Stimulated activated CD4-positive, alpha-beta T cell treated with anti-CD3 and anti-CD28 coated beads, Interleukin-12 subunit alpha, Interleukin-12 subunit beta, amount 100 ng/mL, for 24 hours (primary cell): ENCODE measurements around the gene ARR3.
"Not testable (repeated sequence)": the region's sequence is repeated elsewhere in the genome, so short reads cannot be mapped to it uniquely, and the experiment has no call there.

ENCODE experiments used
- DNase-seq, 2 experiments: peaks; one replicate each; pipeline ENCODE4 v3.0.0-alpha.2; 2020; ENCODE audit warnings: low read depth in 2 of 2

Gene ARR3

GRCh38 chrX:70280573-70280972 lies 12.4 kb downstream of the ARR3 start:
- DNase-seq, result no peak

DNA sequence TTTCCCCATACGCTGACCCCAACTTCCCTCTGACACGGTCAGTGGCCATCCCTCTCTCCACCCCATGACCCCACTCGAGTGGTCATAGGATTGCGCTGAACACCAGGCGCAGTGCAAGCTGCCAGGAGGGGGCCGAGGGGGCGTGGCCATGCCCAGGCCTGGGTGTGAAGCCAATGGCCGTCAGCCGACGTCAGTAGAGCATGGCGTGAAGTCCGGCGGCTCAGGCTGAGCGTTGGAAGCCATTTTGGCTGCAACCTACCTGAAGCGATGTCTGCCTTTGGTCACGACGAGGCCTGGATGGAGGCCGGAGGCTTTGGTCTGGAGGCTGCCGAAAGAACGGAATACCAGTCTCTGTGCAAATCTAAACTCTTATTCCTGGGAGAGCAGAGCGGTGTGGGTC lies 13.8 kb downstream of the ARR3 start, which contains the start of gene RAB41:
RAB41 (plus strand) TSS at position 222 of the 400 bp plus-strand sequence; CDS start at position 268, 46 bp downstream.
- DNase-seq, result no peak

DNA sequence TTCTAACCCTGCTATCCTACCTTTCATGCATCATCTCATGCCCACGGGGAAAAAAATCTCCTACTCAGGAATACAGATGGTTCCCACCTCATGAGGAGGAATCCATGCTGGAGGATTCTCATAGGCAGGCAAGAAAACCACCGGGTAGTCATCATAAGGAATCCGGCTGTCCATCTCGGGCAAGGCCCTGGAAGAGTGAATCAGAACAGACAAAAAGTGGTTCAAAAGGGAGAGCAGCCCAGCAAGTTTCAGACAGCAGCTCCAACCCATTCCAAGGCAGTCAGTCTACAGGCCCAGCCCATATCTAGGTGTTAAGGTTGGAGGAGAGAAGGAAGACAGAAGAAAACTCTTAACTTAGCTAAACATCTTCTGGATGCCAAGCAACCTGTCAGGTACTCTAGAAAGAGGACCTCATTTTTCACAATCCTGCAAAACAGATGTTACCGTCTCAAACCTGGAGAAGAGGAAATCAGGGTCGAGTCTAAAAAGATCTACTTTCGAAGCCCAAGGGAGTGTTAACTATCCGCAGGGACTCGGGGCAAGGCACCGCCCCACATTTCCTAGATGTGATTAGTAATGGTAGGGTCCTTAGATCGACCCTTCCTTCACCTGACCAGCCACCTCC lies 21.1 kb downstream of the ARR3 start:
- no peak for DNase-seq

DNA sequence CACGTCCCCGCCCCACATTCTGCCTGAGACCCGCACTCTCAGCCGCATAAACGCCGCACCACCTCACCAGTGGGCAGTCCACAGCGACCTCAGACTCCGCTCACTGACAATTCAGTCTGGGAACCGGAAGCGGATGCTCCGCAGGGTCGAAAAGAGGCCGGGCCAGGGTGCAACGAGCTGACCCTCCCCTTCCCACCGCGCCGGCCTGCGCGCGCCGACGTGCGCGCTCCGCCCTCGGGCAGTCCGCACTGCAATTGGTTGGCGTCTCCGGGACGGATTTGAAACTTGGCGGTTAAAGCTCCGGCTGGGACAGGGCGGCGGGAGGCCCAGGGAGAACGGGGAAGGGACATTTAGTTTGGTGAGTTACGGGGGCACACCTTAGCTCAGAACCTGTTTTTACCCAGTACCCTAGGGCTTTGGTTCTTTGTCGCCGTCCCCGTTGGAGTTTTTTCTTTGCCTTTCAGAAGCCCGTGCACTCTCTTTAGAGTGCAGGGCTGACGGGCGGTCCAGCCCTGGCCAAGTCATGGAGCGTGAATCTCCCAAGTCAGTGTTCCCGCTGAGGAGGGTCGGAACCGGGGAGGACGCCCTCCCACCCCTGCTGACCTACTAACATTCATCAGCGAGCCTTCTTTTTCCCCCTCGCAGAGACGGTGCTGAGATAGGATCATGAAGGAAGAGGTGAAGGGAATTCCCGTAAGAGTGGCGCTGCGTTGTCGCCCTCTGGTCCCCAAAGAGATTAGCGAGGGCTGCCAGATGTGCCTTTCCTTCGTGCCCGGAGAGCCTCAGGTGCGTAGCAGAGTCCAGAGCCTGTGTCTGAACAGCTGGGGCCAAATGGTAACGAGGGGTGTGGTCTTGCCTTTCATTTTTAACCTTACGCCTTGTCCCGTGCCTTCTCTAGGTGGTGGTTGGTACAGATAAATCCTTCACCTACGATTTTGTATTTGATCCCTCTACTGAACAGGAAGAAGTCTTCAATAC lies 21.9 kb downstream of the ARR3 start, which contains the start of the genes KIF4A and PDZD11:
KIF4A (plus strand) TSS at position 312 of the 978 bp plus-strand sequence; CDS start at position 667, 355 bp downstream.
PDZD11 (minus strand) TSS at position 135 of the 978 bp plus-strand sequence. CDS start 586 bp downstream, outside the sequence.
- DNase-seq, result peak; percentile 47 to 68

DNA sequence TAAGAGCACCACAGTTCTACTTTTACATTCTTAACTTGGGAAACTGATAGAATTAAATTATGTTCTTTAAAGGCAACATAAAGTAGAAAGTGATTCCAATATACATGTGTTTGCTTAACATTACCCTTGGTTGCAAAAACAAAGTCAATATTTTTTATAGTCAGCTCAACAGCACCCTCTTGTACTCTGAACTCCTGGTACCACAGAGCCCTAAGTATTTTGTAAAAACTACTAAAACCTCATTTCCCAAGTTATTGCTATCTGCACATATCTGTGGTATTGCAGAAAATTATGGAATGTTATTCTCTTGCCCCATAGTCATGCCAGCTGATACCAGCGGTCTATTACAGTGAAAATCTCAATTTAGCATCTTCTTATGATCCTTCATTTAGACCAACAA lies 24.7 kb downstream of the ARR3 start:
- DNase-seq, result no peak

GRCh38 chrX:70293621-70294020 lies 25.5 kb downstream of the ARR3 start:
- no peak for DNase-seq

- DNase-seq, result no peak
These were observed 33.6 kb downstream of the ARR3 start for GRCh38 chrX:70301716-70302115.

GRCh38 chrX:70313503-70313902 lies 45.4 kb downstream of the ARR3 start:
- no peak for DNase-seq

DNA sequence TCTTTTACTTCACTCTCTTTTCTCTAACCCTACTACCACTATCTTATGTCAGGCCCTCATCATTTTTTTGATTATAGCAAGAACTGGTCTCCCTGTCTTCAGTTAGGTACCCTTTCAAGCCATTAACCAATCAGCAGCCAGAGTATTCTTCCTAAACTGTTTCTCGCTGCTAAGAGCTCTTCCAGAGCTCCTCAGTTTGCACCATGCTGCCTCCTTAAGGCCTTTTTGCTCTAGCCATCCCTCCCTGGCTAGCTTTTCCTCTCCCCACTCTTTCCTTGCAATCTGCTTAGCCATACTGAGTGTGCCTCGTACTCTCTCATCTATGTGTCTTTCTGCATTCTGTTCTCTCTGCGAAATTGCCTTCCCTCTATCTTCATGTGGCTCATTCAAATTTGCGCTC lies 54.6 kb downstream of the ARR3 start:
- DNase-seq, result no peak

- DNase-seq, result not testable (repeated sequence)
These were observed 55.5 kb downstream of the ARR3 start for GRCh38 chrX:70323628-70324027.

DNA sequence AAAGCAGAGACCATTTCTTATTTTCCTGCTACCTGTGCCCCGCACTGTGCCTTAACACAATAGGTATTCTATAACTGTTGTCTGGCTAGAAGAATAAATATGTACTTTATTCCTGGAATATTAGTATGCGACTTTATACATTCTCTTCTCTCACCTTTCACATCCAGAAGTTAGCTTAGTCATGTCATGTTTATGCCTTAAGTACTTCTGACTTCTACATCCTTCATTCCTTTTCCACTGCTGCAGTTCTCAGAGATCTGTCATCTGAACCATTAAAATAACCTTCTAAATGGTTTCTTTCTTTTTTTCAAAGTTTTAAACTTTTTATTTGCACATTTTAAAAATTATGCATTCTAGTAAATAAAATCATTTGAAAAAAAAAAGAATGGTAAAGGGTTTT lies 56.2 kb downstream of the ARR3 start:
- no peak for DNase-seq

- no peak for DNase-seq
These were observed 63.0 kb downstream of the ARR3 start for GRCh38 chrX:70331161-70331560.
